GM21786 (cell line): ENCODE measurements around the gene ARPC1A.
"Not testable (repeated sequence)": the region's sequence is repeated elsewhere in the genome, so short reads cannot be mapped to it uniquely, and the experiment has no call there.

Experiments used
- ATAC-seq: cut with Tn5 transposase; IDR thresholded peaks from one replicate; pipeline ENCODE4 v1.9.1; 2021; ENCODE audit not compliant: unreplicated experiment

The ARPC1A gene

GRCh38 chr7:99368750-99369389, 43.2 kb downstream of the ARPC1A start:
- no peak for ATAC-seq

DNA sequence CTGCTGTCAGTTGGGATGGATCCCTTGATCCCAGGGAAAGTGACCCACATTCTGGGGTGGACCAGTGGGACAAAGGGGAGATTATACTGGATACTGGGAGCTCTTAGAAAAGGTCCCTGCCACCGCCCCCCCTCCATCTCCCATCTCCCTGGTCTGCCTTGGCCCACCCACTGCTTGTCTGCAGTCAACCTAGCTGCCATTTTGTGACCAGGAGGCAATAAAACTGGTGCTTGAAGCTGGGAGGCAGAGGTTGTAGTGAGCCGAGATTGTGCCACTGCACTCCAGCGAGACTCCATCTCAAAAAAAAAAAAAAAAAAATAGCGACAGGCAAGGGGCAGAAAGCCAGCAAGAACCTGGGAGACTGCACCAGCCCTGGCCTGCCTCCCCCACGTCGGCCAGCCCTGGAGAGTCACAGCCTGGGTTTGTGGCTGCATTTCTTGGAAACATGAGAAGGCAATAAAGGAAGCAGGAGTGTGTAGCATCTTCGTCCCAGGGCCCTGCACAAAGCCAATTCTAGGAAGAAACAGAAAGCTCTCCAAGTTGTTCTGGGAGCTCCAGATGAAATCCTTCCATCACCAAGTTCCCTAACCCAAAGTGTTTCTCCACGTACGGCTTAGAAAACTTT, 44.2 kb downstream of the ARPC1A start:
- no peak for ATAC-seq

GRCh38 chr7:99371376-99371920, 45.8 kb downstream of the ARPC1A start:
- ATAC-seq: no peak

DNA sequence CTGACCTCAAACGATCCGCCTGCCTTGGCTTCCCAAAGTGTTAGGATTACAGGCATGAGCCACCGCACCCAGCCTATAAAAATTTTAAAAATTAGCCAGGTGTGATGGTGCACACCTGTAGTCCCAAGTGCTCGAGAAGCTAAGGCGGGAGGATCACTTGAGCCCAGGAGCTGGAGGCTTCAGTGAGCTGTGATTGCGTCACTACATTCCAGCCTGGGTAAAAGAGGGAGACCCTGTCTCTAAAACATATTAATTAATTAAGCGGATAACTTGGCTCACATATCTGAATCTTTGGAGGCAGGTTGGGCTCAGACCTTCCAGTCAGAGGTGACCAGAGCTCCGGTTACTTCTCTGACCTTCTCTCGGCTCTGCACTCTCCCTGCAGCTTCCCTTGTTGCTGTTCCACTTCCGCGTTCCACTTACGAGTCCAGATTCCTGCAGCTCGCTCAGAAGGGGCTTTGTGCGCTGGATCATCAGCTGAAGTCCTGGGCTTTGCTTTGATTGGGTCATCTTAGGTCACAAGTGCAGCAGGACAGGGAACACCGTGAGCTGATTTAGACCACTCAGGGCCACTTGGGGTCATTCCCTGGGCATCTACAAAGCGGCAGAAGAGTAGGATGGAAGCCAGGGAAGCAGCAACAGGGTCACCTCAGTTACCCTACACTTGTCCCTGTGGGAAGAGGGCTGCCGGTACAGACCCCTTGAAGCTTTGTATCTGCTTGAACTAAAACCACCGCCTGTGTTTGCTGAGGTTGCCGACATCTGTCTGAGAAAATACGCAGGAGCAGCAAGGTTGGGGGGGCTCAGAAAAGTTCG, 46.8 kb downstream of the ARPC1A start:
- ATAC-seq: no peak

DNA sequence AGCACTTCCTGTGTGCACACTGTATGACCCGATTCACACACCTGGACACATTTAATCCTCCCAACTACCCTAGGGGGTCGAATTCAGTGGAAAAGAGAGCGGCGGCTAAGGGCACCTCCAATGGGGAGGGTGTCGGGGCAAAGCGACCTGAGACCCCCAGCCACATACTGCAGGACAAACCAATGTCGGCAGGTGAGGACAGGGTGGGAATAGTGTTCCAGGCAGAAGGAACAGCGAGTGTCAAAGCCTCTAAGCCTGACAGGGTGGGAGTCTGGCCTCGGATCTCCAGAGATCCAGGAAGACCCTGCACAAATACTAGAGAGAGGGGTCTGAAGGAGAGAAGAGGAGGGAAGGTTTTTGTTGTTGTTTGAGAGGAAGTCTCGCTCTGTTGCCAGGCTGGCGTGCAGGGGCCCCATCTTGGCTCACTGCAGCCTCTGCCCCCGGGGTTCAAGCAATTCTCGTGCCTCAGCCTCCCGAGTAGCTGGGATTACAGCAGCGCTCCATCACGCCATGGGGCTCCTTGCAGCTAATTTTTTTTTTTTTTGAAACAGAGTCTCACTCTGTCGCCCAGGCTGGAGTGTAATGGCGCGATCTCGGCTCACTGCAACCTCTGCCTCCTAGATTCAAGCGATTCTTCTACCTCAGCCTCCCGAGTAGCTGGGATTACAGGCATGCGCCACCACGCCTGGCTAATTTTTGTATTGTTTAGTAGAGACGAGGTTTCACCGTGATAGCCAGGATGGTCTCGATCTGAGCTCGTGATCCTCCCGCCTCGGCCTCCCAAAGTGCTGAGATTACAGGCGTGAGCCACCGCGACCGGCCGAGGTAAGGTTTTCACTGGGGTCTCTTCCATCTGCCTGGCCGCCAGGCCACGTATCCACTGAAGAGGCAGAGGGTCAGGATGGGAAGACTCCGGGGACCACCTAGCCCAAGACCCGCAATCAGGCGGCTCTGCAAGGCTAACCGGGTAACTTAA, 47.7 kb downstream of the ARPC1A start:
- ATAC-seq: no peak

DNA sequence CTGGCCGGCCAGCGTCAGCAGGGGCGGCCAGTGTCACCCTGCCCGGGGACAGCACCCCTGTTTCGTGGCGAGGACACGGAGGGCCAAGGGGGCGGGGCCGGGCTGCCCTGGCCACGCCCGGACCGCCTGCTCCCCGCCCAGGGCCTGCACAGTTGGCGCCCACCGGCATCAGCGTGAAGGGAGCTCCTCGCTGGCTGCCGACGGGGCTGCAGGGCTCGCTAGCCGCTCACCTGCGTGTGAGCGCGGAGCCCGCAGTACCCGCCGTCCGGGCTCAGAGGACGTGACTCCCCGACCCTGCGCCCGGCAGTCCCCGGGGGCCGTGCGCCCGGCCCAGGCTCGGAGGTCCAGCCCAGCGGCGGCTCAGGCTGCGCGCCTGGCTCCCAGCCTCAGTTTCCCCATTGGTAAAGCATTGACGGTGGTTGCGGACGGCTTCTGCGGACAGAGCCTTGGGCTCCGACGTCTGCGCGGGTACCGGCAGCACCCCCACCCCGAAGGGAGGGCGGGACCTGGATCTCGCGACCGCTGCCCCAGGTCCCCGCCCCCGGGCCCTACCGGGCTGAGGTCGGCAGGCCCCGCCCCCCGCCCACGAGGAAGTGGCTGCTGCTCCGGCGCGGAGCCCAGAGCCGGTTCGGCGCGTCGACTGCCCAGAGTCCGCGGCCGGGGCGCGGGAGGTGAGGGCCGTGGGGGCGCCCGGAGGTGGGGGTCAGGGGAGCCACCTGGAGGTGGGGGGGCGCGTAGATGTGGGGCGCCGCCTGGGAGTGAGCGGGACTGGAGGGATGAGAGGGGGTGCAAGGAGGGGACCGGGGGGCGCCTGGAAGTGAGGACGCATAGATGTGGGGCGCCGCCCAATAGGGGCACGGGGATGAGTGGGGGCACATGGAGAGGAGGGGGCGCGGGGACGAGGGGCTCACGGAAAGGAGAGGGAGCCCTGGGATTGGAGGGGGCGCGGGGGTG, 48.7 kb downstream of the ARPC1A start, which contains the start of gene ARPC1B:
Gene ARPC1B, plus strand, starts transcription at position 620 of the 954 bp plus-strand sequence. CDS start 10,985 bp downstream, outside the sequence.
- peak; percentile 55 for ATAC-seq

DNA sequence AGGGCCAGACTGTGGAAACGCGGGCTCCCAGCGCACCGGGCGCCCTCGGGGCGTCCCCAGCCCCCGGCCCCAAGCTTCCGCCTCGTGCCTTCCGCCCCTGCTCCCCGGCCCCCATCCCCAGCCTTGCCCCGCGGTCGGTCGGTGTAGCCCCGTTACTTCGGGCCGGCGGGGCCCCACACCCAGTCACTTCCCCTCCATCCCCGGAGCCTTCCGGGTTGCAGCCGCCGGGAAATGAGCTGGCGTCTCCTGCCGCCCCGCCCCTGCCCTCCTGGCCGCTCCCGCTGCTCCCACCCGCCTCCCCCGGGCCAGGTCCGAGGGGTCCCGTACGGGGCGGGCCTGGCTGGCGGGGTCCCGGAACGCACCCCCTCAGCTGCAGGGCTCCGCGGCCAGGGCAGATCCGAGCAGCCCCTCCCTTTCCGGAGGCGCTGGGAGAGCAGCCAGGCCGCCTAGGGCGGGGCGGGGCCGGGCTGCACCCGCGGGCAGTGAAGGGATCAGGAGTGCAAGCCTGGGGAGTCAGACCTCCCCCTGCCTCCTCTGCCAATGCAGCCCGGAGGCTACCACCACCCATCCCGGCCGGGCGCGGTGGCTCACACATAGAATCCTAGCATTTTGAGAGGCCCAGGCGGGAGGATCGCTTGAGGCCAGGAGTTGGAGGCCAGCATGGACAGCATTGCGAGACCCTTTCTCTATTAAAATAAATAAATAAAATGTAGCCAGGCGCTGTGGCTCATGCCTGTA, 49.5 kb downstream of the ARPC1A start:
- ATAC-seq: peak; percentile 40

DNA sequence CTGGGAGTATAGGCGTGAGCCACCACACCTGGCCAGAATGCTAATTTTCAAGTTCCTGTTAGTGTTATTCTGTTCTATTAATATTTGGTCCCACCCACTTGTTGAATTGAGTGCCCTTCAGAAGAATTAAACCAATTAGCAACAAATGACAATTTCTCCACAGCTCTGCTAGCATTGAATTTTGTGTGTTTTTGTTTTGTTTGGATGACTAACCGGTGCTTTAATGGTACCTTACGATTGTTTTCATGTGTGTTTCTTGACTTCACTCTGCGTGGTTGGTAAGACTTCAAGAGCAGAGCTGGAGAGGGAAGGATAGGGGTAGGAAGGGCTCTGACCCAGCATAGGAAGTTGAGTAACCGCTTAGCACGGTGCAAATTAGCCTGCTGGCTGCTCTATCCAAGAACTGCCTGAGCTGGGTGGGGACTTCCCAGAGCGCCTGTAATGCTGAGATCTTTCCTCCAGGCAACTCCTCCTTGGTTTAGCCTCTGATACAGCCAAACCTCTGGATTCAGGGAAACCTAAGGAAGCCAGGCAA, 53.4 kb downstream of the ARPC1A start:
- ATAC-seq: peak; percentile 21

DNA sequence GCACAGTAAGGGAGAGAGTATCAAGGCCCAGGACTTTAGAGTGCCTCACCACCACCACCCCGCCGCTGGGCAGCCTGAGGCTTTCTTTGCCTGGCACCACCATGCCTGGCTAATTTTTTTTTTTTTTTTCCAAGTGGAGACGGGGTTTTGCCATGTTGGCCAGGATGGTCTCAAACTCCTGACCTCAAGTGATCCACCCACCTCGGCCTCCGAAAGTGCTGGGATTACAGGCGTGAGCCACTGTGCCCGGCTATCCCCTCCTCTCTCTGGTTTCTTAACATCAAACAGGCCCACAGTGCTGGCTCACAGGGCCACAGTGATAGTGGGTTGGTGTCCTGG, 54.0 kb downstream of the ARPC1A start:
- ATAC-seq: not testable (repeated sequence)

- ATAC-seq: peak; percentile 45
Observed at GRCh38 chr7:99380032-99380822, 54.5 kb downstream of the ARPC1A start.

DNA sequence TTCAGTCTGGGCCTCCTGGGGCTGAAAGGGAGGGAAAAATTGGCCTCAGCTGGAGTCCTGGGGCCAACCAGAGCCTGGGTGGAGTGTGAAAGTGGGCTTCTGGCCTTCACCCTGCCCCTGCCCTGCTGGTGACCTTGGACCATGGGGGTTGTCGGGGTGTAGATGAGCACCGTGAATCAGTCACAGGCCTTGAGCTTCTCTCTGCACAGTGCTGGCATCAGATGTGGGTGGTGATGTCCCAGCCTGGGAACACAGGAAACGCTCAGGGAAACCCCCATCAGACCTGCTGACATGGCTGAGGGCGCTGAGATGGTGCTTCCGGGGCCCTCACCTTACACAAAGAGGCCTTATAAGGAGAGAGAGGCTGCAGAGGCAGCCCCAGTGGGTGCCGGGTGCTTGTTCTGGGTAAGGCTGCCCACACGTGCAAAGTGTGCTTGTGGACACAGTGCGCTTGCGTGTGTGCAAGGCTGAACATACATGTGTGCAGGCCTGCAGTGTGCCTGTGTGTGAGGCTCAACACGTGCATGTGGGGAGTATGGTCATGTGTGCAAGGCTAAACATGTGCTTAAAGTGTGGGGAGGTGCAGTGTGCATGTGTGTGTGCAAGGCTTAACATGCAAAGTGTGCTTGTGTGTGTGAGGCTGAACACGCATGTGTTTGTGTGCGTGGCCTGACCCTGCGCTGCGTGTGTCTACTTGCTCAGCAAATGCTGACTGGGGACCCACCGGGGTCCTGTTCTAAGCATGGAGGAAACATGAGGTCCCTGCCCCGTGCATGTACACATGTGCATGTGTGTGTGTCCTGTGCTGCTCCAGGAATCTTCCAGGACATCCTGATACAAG, 55.3 kb downstream of the ARPC1A start:
- ATAC-seq: peak; percentile 79

DNA sequence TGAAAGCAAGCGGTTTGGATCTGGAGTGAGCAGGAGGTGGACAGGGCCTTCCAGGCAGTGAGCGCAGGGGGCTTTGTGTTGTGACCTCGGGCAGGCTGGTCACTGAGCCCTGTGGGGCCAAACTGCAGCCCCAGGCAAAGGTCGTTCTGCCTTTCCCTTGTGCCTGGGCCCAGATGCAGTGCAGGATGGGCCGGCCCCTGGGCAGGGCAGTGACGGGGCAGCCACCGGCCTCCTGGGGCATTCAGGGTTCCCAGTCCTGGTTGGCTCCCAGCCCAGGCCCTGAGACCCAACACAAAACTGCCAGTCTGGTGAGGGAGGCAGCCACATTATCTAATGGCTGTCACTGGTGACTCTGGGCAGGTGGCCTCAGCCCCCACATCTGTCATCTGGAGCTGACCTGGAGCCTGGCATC, 56.0 kb downstream of the ARPC1A start:
- no peak for ATAC-seq

DNA sequence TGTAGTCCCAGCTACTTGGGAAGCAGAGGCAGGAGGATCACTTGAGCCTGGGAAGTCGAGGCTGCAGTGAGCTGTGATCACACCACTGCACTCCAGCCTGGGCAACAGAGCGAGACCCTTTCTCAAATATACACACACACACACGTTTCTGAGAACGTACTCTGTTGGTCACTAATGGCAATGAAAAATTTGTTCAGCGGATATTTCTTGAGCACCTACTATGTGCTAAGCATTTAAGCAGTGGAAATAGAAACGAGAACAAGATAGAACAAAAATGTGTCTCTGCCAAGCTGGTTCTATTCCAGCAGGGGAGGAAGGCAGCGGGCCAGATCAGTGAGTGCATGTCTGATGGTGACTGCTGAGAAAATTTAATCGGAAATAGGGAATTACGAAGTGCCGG, 57.5 kb downstream of the ARPC1A start:
- no peak for ATAC-seq

DNA sequence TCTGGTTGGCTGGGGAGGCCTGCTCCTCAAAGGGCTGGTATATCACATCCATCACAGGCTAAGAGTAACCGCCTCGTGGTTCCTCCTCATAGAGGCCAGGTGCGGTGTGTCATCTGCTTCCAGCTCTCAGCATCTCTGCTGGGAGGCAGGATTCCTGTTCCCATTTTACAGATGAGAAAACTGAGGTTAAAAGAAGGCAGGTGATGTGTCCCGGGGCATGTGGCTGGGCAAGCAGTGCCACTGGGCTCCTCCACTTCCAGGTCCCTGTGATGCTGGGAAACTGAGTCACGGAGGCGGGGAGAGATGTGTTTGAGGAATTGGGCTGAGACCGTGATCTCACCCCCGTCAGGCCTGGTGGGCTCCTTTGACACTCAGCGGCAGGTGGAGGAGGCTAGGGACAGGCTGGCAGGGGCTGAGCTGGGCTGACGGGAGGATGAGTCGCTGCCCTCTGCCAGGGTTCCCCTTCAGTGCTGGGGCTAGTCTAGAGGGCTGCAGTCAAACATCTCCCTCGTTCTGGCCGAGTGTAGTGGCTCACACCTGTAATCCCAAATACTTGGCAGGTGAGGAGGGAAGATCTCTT, 58.2 kb downstream of the ARPC1A start:
- ATAC-seq: no peak

DNA sequence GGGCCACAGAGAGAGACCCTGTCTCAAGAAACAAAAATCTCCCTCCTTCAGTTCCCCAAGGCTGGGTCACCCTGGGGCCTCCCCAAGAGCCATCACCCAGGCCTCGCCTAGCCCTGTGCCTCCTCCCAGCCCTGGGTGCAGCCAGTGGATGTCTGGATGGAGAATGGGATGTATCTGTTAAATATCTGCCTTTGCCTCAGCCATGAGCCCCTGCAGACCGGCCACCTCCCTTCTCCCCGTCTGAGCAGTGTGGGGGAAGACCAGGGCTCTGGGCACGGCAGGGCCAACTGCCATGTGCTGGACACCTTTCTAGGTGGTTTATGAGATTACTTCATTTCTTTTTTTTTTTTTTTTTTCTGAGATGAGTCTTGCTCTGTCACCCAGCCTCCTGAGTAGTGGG, 58.8 kb downstream of the ARPC1A start:
- ATAC-seq: no peak

- ATAC-seq: no peak
Observed at GRCh38 chr7:99385564-99385963, 59.9 kb downstream of the ARPC1A start.
